Astrocyte (in vitro differentiated cells and primary cell): ENCODE measurements around the gene HLCS. TPM values are rescaled to one million over a fixed set of nuclear protein-coding genes. Genes with fewer than 3 reads are reported as not detected.

Experiments used
- DNase-seq: peaks from one replicate; pipeline ENCODE4 v3.0.0-alpha.2; 2010; ENCODE audit warnings: low read depth
- FAIRE-seq: peaks from 2 replicates; lab custom pipeline; 2011; peaks lifted over from hg19 to GRCh38; lab: Jason Lieb, UNC
- H2AFZ ChIP-seq: 2 replicates; pipeline ENCODE4 v1.6.0; 2012; ENCODE audit warnings: low read depth, low read length, inconsistent platforms
- H3K27ac ChIP-seq: 2 replicates; pipeline ENCODE4 v1.5.1; 2011; ENCODE audit warnings: low read depth, low read length, inconsistent platforms
- H3K27me3 ChIP-seq: 2 replicates; pipeline ENCODE4 v1.6.0; 2011; ENCODE audit warnings: low read length, inconsistent platforms; ENCODE audit not compliant: insufficient read depth
- H3K36me3 ChIP-seq: 2 replicates; pipeline ENCODE4 v1.5.1; 2011; ENCODE audit warnings: low read length, inconsistent platforms; ENCODE audit not compliant: insufficient read depth
- H3K4me1 ChIP-seq: 2 replicates; pipeline ENCODE4 v1.5.1; 2011; ENCODE audit warnings: low read length, inconsistent platforms; ENCODE audit not compliant: insufficient read depth
- H3K4me2 ChIP-seq: 2 replicates; pipeline ENCODE4 v1.6.0; 2012; ENCODE audit warnings: low read length, inconsistent platforms
- H3K4me3 ChIP-seq: 2 replicates; pipeline ENCODE4 v1.5.1; 2011; ENCODE audit warnings: low read depth, mild to moderate bottlenecking, low read length, inconsistent platforms; ENCODE audit not compliant: insufficient read depth
- H3K79me2 ChIP-seq: 2 replicates; pipeline ENCODE4 v1.6.0; 2012; ENCODE audit warnings: mild to moderate bottlenecking, low read length, inconsistent platforms; ENCODE audit not compliant: insufficient read depth
- H3K9ac ChIP-seq: 2 replicates; pipeline ENCODE4 v1.6.0; 2012; ENCODE audit warnings: mild to moderate bottlenecking, low read length, inconsistent platforms
- H3K9me3 ChIP-seq: 2 replicates; pipeline ENCODE4 v1.5.1; 2012; ENCODE audit warnings: low read depth, mild to moderate bottlenecking, low read length, inconsistent platforms; ENCODE audit not compliant: insufficient read depth
- H4K20me1 ChIP-seq: 2 replicates; pipeline ENCODE4 v1.6.0; 2012; ENCODE audit warnings: low read length, inconsistent platforms; ENCODE audit not compliant: insufficient read depth
- H3K27ac Mint-ChIP-seq: one replicate; pipeline ENCODE4 v1.8.0; 2021; ENCODE audit warnings: mild to moderate bottlenecking, mixed read lengths; ENCODE audit not compliant: unreplicated experiment
- H3K27me3 Mint-ChIP-seq: one replicate; pipeline ENCODE4 v1.8.0; 2021; ENCODE audit warnings: low read depth, mixed read lengths; ENCODE audit not compliant: unreplicated experiment
- H3K36me3 Mint-ChIP-seq: one replicate; pipeline ENCODE4 v1.8.0; 2021; ENCODE audit warnings: low read depth, mixed read lengths; ENCODE audit not compliant: unreplicated experiment
- H3K4me1 Mint-ChIP-seq: one replicate; pipeline ENCODE4 v1.8.0; 2021; ENCODE audit warnings: low read depth, mixed read lengths; ENCODE audit not compliant: unreplicated experiment
- H3K4me3 Mint-ChIP-seq: one replicate; pipeline ENCODE4 v1.8.0; 2021; ENCODE audit warnings: mild to moderate bottlenecking, moderate library complexity, mixed read lengths; ENCODE audit not compliant: unreplicated experiment
- H3K9me3 Mint-ChIP-seq: one replicate; pipeline ENCODE4 v1.8.0; 2021; ENCODE audit warnings: mild to moderate bottlenecking, mixed read lengths; ENCODE audit not compliant: unreplicated experiment
- EZH2 ChIP-seq: IDR thresholded peaks from 2 replicates; pipeline ENCODE4 v1.6.1; 2012; ENCODE audit warnings: mild to moderate bottlenecking, low read length, inconsistent platforms; ENCODE audit not compliant: insufficient read depth
- total RNA-seq: library from RNA; stranded (reverse); gene quantifications from 2 replicates; pipeline ENCODE4 v1.2.1, GENCODE V29; 2021
- TF ChIP-seq, protein P1 (sequence below): IDR thresholded peaks from 2 replicates; pipeline ENCODE4 v1.5.1; 2011; ENCODE audit warnings: low read depth, mild to moderate bottlenecking, inconsistent platforms, low read length, moderate library complexity; ENCODE audit not compliant: insufficient read depth

The HLCS gene
- total RNA-seq, 1 donor from 2014 or later, result 20.9 TPM

DNA sequence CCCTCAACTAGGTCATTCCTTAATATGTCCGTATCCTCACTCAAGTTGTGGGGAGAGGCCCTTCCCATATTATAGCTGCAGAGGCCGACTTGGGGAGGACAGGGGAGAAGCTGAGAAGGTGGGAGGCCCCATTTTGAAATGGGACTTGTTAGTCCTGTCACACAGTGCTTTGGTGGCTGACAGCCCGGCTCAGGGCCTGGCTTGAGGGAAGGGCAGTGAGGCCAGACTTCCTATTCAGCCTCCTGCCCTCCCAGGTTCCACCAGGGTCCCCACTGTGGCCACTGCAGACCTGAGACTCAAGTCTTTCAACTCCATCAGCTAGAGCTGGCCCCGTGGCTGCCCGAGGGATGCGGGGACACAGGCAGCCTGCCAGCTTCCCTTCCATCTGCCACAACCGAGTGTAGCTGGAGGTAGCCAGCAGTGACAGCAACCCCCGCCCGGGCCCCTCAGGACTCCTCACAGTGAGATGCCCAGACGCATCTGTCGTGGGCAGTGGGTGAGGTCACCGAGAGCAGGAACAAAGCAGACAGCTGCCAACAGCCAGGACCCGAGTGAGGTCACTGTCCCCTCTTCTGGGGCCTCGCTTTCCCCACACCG, 230.6 kb downstream of the HLCS start:
- Mint-ChIP-seq H3K9me3 (peaks cover 4% of the 10 kb centered on the region), H3K27ac (no peak overlapping the region), H3K36me3 (peaks cover 11% of the 10 kb centered on the region), H3K4me3 (no peak overlapping the region), H3K27me3 (peaks cover 23% of the 10 kb centered on the region), H3K4me1 (peaks cover 4% of the 10 kb centered on the region)
- no peak for TF ChIP-seq EZH2
- TF ChIP-seq, protein P1, sequence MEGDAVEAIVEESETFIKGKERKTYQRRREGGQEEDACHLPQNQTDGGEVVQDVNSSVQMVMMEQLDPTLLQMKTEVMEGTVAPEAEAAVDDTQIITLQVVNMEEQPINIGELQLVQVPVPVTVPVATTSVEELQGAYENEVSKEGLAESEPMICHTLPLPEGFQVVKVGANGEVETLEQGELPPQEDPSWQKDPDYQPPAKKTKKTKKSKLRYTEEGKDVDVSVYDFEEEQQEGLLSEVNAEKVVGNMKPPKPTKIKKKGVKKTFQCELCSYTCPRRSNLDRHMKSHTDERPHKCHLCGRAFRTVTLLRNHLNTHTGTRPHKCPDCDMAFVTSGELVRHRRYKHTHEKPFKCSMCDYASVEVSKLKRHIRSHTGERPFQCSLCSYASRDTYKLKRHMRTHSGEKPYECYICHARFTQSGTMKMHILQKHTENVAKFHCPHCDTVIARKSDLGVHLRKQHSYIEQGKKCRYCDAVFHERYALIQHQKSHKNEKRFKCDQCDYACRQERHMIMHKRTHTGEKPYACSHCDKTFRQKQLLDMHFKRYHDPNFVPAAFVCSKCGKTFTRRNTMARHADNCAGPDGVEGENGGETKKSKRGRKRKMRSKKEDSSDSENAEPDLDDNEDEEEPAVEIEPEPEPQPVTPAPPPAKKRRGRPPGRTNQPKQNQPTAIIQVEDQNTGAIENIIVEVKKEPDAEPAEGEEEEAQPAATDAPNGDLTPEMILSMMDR, result no peak
- Histone ChIP-seq H3K4me3 (no peak overlapping the region), H3K9ac (no peak overlapping the region), H4K20me1 (no peaks in the 10 kb centered on the region), H3K27me3 (peaks cover 13% of the 10 kb centered on the region), H3K36me3 (peaks cover 2% of the 10 kb centered on the region), H3K4me1 (no peaks in the 10 kb centered on the region), H3K9me3 (no peaks in the 10 kb centered on the region), H3K27ac (no peak overlapping the region), H3K4me2 (no peak overlapping the region), H2AFZ (no peak overlapping the region), H3K79me2 (no peaks in the 10 kb centered on the region)
- no peak for FAIRE-seq
- DNase-seq, result no peak

- TF ChIP-seq, protein P1, result no peak
- Histone ChIP-seq H2AFZ (no peak overlapping the region), H4K20me1 (no peaks in the 10 kb centered on the region), H3K4me2 (no peak overlapping the region), H3K4me1 (no peaks in the 10 kb centered on the region), H3K27ac (no peak overlapping the region), H3K9ac (no peak overlapping the region), H3K9me3 (no peaks in the 10 kb centered on the region), H3K27me3 (peaks cover 17% of the 10 kb centered on the region), H3K36me3 (peaks cover 2% of the 10 kb centered on the region), H3K4me3 (no peak overlapping the region), H3K79me2 (no peaks in the 10 kb centered on the region)
- Mint-ChIP-seq H3K9me3 (peaks cover 4% of the 10 kb centered on the region), H3K36me3 (peaks cover 13% of the 10 kb centered on the region), H3K4me3 (no peak overlapping the region), H3K4me1 (peaks cover 4% of the 10 kb centered on the region), H3K27me3 (peaks cover 26% of the 10 kb centered on the region), H3K27ac (no peak overlapping the region)
- FAIRE-seq, result no peak
- DNase-seq, result no peak
Observed at GRCh38 chr21:36735201-36735515, 231.3 kb downstream of the HLCS start.

DNA sequence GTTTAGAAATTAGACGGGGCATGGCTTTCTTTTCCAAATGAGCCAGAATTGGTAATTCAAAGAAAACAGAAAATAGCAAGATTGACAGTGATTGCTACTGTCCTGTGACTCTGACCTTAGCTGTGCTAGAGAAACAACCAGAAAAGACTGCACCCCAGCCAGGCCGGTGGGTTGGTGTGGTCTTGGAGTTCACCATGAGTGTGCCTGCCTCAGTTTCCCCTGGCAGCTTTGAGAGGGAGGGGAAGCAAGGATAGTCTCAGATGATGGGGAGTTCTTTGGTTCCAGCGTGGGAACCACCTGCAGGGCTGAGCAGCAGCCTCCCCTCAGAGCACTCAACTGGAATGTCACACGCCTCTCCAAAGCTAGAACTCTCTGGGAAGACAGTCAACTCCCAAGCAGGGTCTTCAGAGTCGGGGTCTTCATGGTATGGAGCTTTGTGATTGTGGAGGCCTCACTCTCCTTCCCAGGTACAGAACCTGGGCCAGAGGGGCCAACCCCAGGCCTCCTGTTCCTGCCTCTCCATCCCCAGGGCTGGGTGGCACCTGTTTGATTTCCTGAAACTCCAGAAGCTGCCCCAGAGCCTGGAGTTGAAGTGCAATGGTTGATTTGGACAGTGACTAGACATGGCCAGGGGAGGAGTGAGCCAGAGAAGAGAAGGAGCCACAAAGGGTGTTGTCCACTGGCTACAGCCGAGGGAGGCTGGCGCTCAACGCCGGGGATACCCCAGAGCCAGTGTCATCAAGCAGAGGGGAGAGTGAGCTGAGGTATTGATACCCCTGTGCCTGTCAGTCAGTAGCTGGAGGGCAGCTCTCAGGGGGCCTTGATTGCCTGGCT, 231.9 kb downstream of the HLCS start:
- H3K4me1 ChIP-seq, result no peaks in the 10 kb centered on the region
- H3K27ac ChIP-seq, result no peak overlapping the region
- H3K4me2 ChIP-seq, result no peak overlapping the region
- DNase-seq (no peak), FAIRE-seq (no peak)
- no peak overlapping the region for H3K9ac ChIP-seq
- Mint-ChIP-seq H3K27ac (no peak overlapping the region), H3K4me1 (peaks cover 4% of the 10 kb centered on the region), H3K4me3 (no peak overlapping the region), H3K27me3 (peaks cover 32% of the 10 kb centered on the region), H3K36me3 (peaks cover 15% of the 10 kb centered on the region), H3K9me3 (peaks cover 4% of the 10 kb centered on the region)
- peaks cover 23% of the 10 kb centered on the region for H3K27me3 ChIP-seq
- no peaks in the 10 kb centered on the region for H3K79me2 ChIP-seq
- H3K9me3 ChIP-seq, result no peaks in the 10 kb centered on the region
- H3K4me3 ChIP-seq, result no peak overlapping the region
- TF ChIP-seq, protein P1, result no peak
- TF ChIP-seq EZH2, result no peak
- peaks cover 2% of the 10 kb centered on the region for H3K36me3 ChIP-seq
- no peaks in the 10 kb centered on the region for H4K20me1 ChIP-seq
- no peak overlapping the region for H2AFZ ChIP-seq
